IMR-90 (cell line): Measurements from ENCODE around the gene NRARP. TPM values are rescaled to one million over a fixed set of nuclear protein-coding genes. Genes with fewer than 3 reads are reported as not detected.

Experiments used
- ATAC-seq: fragments of 200-7000 bp; cut with Tn5 transposase; 2 replicates; pipeline ENCODE4 v1.9.1; 2020; ENCODE audit warnings: low read depth, mild to moderate bottlenecking, moderate library complexity
- BruUV-seq: library from RNA; stranded (reverse); fragments of 400-500 nt; replicated peaks from 2 replicates; lab custom pipeline; 2021; lab: Mats Ljungman, UMichigan
- CTCF ChIA-PET: fragments of 300-600 bp; formaldehyde crosslinking; extraction: SDS; loops from one replicate; lab custom pipeline; 2021; ENCODE audit warnings: antibody characterized with exemption; lab: Yijun Ruan, JAX
- POLR2A ChIA-PET: fragments of 300-600 bp; sonication (Branson Sonifier 250); formaldehyde crosslinking; loops from one replicate; lab custom pipeline; 2022; ENCODE audit warnings: antibody characterized with exemption; ENCODE audit not compliant: unreplicated experiment; lab: Charles Lee
- DNase-seq: peaks from one replicate; pipeline ENCODE4 v3.0.0; 2013
- H2AFZ ChIP-seq: replicated peaks from 2 replicates; pipeline ENCODE3; 2013; ENCODE audit warnings: low read length, mild to moderate bottlenecking; ENCODE audit not compliant: poor library complexity
- H2AK5ac ChIP-seq: 2 replicates; pipeline ENCODE4 v1.6.1; 2013; ENCODE audit warnings: low read depth, low read length, inconsistent platforms
- H2AK9ac ChIP-seq: replicated peaks from 2 replicates; pipeline ENCODE3; 2013; ENCODE audit warnings: mild to moderate bottlenecking, low read depth, low read length, moderate library complexity; ENCODE audit not compliant: poor library complexity
- H2BK120ac ChIP-seq: 2 replicates; pipeline ENCODE4 v1.6.1; 2013; ENCODE audit warnings: low read depth, low read length, inconsistent platforms
- H2BK15ac ChIP-seq: 3 replicates; pipeline ENCODE4 v1.6.1; 2013; ENCODE audit warnings: low read depth, low read length, inconsistent platforms
- H2BK20ac ChIP-seq: 2 replicates; pipeline ENCODE4 v1.6.1; 2013; ENCODE audit warnings: low read depth, mild to moderate bottlenecking, inconsistent platforms, low read length, moderate library complexity
- H2BK5ac ChIP-seq: 2 replicates; pipeline ENCODE4 v1.6.1; 2013; ENCODE audit warnings: mild to moderate bottlenecking, low read depth, low read length, inconsistent platforms; ENCODE audit not compliant: poor library complexity, severe bottlenecking
- H3K14ac ChIP-seq: replicated peaks from 2 replicates; pipeline ENCODE4 v1.6.1; 2013; ENCODE audit warnings: low read depth, low read length, inconsistent platforms
- H3K18ac ChIP-seq: 2 replicates; pipeline ENCODE4 v1.6.1; 2013; ENCODE audit warnings: low read depth, low read length, control low read depth
- H3K23ac ChIP-seq: 2 replicates; pipeline ENCODE4 v1.6.1; 2013; ENCODE audit warnings: low read depth, low read length, inconsistent platforms
- H3K27ac ChIP-seq: 2 replicates; pipeline ENCODE4 v1.5.1; 2013; ENCODE audit warnings: mild to moderate bottlenecking, control low read depth, low read length; ENCODE audit not compliant: insufficient read depth
- H3K27me3 ChIP-seq: 2 replicates; pipeline ENCODE4 v1.6.1; 2013; ENCODE audit warnings: low read length; ENCODE audit not compliant: control insufficient read depth, insufficient read depth
- H3K36me3 ChIP-seq: 2 replicates; pipeline ENCODE4 v1.6.1; 2013; ENCODE audit warnings: low read length, mixed read lengths; ENCODE audit not compliant: control insufficient read depth, insufficient read depth
- H3K4ac ChIP-seq: 2 replicates; pipeline ENCODE4 v1.6.1; 2013; ENCODE audit warnings: low read depth, low read length, inconsistent platforms
- H3K4me1 ChIP-seq: 2 replicates; pipeline ENCODE4 v1.6.1; 2013; ENCODE audit warnings: low read length, mixed read lengths; ENCODE audit not compliant: control insufficient read depth, insufficient read depth
- H3K4me2 ChIP-seq: 2 replicates; pipeline ENCODE4 v1.6.1; 2013; ENCODE audit warnings: low read depth, mild to moderate bottlenecking, control low read depth, low read length, moderate library complexity
- H3K4me3 ChIP-seq: 2 replicates; pipeline ENCODE4 v1.5.1; 2013; ENCODE audit warnings: low read depth, mild to moderate bottlenecking, control low read depth, low read length, moderate library complexity; ENCODE audit not compliant: insufficient read depth
- H3K56ac ChIP-seq: 2 replicates; pipeline ENCODE4 v1.6.1; 2013; ENCODE audit warnings: low read length, inconsistent platforms; ENCODE audit not compliant: insufficient read depth; ENCODE audit errors: extremely low read depth
- H3K79me1 ChIP-seq, 2 experiments: 2 replicates each; pipeline ENCODE4 v1.6.1; 2013; ENCODE audit warnings: low read length in 2 of 2, inconsistent platforms in 1 of 2, low read depth in 1 of 2
- H3K9ac ChIP-seq: 2 replicates; pipeline ENCODE4 v1.6.1; 2013; ENCODE audit warnings: low read depth, low read length, control low read depth
- H3K9me1 ChIP-seq: 2 replicates; pipeline ENCODE4 v1.6.1; 2013; ENCODE audit warnings: low read length, inconsistent platforms; ENCODE audit not compliant: insufficient read depth
- H3K9me3 ChIP-seq: 2 replicates; pipeline ENCODE4 v1.6.1; 2013; ENCODE audit warnings: low read length; ENCODE audit not compliant: control insufficient read depth, insufficient read depth
- H4K20me1 ChIP-seq: 2 replicates; pipeline ENCODE4 v1.6.1; 2013; ENCODE audit warnings: low read length, inconsistent platforms; ENCODE audit not compliant: insufficient read depth
- H4K5ac ChIP-seq: 2 replicates; pipeline ENCODE4 v1.6.1; 2013; ENCODE audit warnings: mild to moderate bottlenecking, low read depth, low read length, control low read depth
- H4K8ac ChIP-seq, 2 experiments: 2 replicates each; pipeline ENCODE4 v1.6.1; 2013; ENCODE audit warnings: low read depth in 2 of 2, low read length in 2 of 2, control low read depth in 1 of 2, inconsistent platforms in 1 of 2
- H4K91ac ChIP-seq: 2 replicates; pipeline ENCODE4 v1.6.1; 2013; ENCODE audit warnings: low read depth, low read length, inconsistent platforms; ENCODE audit not compliant: insufficient read depth
- BHLHE40 ChIP-seq: fragments of 150-350 bp; IDR thresholded peaks from 2 replicates; pipeline ENCODE4 v1.6.1; 2016; ENCODE audit warnings: mild to moderate bottlenecking, low read depth, low read length
- CEBPB ChIP-seq: IDR thresholded peaks from 2 replicates; pipeline ENCODE4 v1.6.1; 2012; ENCODE audit warnings: low read depth, low read length, improper control_type of control experiment
- CHD1 ChIP-seq: IDR thresholded peaks from 2 replicates; pipeline ENCODE4 v1.6.1; 2012; ENCODE audit warnings: low read depth, low read length, improper control_type of control experiment
- FOS ChIP-seq: fragments of 150-350 bp; IDR thresholded peaks from 2 replicates; pipeline ENCODE4 v1.6.1; 2016; ENCODE audit warnings: low read depth, low read length
- MAFK ChIP-seq: IDR thresholded peaks from 2 replicates; pipeline ENCODE4 v1.6.1; 2012; ENCODE audit warnings: low read depth, low read length, improper control_type of control experiment
- MAZ ChIP-seq: IDR thresholded peaks from 2 replicates; pipeline ENCODE4 v1.6.1; 2012; ENCODE audit warnings: low read depth, mild to moderate bottlenecking, low read length, improper control_type of control experiment, moderate library complexity, borderline replicate concordance
- MXI1 ChIP-seq: IDR thresholded peaks from 2 replicates; pipeline ENCODE4 v1.6.1; 2012; ENCODE audit warnings: low read depth, mild to moderate bottlenecking, low read length, moderate library complexity, borderline replicate concordance
- NFE2L2 ChIP-seq: fragments of 150-350 bp; IDR thresholded peaks from 2 replicates; pipeline ENCODE4 v1.6.1; 2016; ENCODE audit warnings: low read depth, mild to moderate bottlenecking, low read length
- POLR2A ChIP-seq: IDR thresholded peaks from 2 replicates; pipeline ENCODE4 v1.6.1; 2012; ENCODE audit warnings: mild to moderate bottlenecking, low read depth, low read length
- RAD21 ChIP-seq: IDR thresholded peaks from 2 replicates; pipeline ENCODE4 v1.6.1; 2012; ENCODE audit warnings: low read length, improper control_type of control experiment
- RCOR1 ChIP-seq: IDR thresholded peaks from 2 replicates; pipeline ENCODE4 v1.6.1; 2012; ENCODE audit warnings: mild to moderate bottlenecking, low read length, improper control_type of control experiment; ENCODE audit not compliant: insufficient replicate concordance
- RFX5 ChIP-seq: IDR thresholded peaks from 2 replicates; pipeline ENCODE4 v1.8.0; 2012; ENCODE audit warnings: low read depth, mild to moderate bottlenecking, low read length, moderate library complexity
- SMC3 ChIP-seq: fragments of 150-350 bp; IDR thresholded peaks from 2 replicates; pipeline ENCODE4 v1.6.1; 2016; ENCODE audit warnings: low read depth, mild to moderate bottlenecking, antibody characterized with exemption, low read length, moderate library complexity
- WGBS, 2 experiments: methylation state at CpG; one replicate each; pipeline versions ENCODE4 v1.1.5 to v1.1.7; 2013; ENCODE audit warnings: missing lambda C conversion rate in 2 of 2; ENCODE audit not compliant: insufficient read length in 1 of 2; ENCODE audit errors: extremely low coverage in 2 of 2; 5-methylcytosine and 5-hydroxymethylcytosine counted together
- dilution Hi-C: fragments of 300-500 bp; cut with HindIII; formaldehyde crosslinking; loops from one replicate; pipeline ENCODE4 v1.14.3; 2018; ENCODE audit warnings: low sequenced_read_pairs; ENCODE audit not compliant: unreplicated experiment
- in situ Hi-C: fragments of 300-500 bp; cut with MboI; formaldehyde crosslinking; loops from 3 replicates; pipeline ENCODE4 v1.14.3; 2019; ENCODE audit warnings: low sequenced_read_pairs, inconsistent platforms, mixed read lengths
- intact Hi-C: fragments of 100-400 bp; cut with micrococcal nuclease; formaldehyde crosslinking; loops from 2 replicates; pipeline ENCODE4 v1.10.0; 2022
- polyA plus RNA-seq, 3 experiments: library from polyadenylated mRNA; depleted of rRNA; stranded (reverse); fragments of >200 nt; gene quantifications; 2 replicates each; pipeline ENCODE4 v1.2.3, GENCODE V29; 2012; ENCODE audit warnings: low replicate concordance in 1 of 3
- total RNA-seq: library from RNA; depleted of rRNA; stranded (reverse); fragments of >200 nt; gene quantifications from 2 replicates; pipeline ENCODE4 v1.2.3, GENCODE V29; 2012
- TF ChIP-seq, protein P1 (sequence below): fragments of 150-350 bp; IDR thresholded peaks from 2 replicates; pipeline ENCODE4 v1.6.1; 2017; ENCODE audit warnings: mild to moderate bottlenecking, antibody characterized with exemption, low read length, low read depth
- TF ChIP-seq, protein P2 (sequence below): conservative IDR thresholded peaks from 2 replicates; pipeline ENCODE4 v1.5.1; 2012; ENCODE audit warnings: mild to moderate bottlenecking, low read depth, low read length, improper control_type of control experiment
- TF ChIP-seq, protein P3 (sequence below): fragments of 150-350 bp; IDR thresholded peaks from 2 replicates; pipeline ENCODE4 v1.6.1; 2016; ENCODE audit warnings: low read depth, mild to moderate bottlenecking, low read length, moderate library complexity, borderline replicate concordance

NRARP gene
- total and polyA plus RNA-seq, 2 of the 4 experiments (the other 2 are of a cell fraction): 0.15 TPM; not detected in 1

DNA sequence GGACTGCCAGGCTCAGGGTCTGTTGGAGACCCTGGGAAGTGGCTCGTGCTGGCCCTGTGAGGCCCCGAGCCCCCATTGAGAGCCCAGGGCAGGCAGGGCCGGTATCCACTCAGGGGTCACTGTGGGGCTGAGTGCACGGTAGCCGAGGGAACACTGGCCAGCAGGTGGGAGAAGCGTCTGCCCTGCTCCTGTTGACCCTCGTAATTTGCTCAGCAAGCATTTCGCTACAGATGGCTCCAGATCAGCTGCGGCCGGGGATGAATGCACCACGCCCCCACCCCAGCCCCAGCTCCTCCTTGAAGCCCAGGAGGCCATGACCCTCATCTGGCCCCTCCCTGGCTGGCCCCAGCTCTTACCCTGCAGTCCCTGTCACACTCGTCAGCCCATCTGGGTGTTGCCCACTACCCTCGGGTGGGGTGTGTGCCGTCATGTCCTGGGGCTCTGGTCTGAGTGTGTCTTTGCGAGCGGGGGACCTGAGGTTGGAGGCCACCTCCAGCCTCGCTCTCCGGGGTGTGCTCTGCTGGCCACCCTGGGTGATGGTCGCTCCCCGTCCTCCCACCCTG, 6.1 kb upstream of the NRARP start:
- Histone ChIP-seq H3K4me2 (no peak overlapping the region), H2AK5ac (no peak overlapping the region), H2BK15ac (no peak overlapping the region), H4K5ac (no peak overlapping the region), H3K4me3 (no peak overlapping the region), H3K27ac (no peak overlapping the region), H3K4me1 (no peaks in the 10 kb centered on the region; the same call in 1 of the 2 replicates), H2BK120ac (no peak overlapping the region), H3K56ac (no peak overlapping the region), H2AFZ (no peak overlapping the region), H3K18ac (no peak overlapping the region), H3K36me3 (no peaks in the 10 kb centered on the region), H4K20me1 (no peaks in the 10 kb centered on the region), H3K23ac (no peak overlapping the region), H3K9ac (no peak overlapping the region), H4K91ac (no peak overlapping the region), H2BK5ac (no peak overlapping the region), H3K9me1 (no peaks in the 10 kb centered on the region), H3K4ac (no peak overlapping the region), H3K14ac (no peak overlapping the region), H2AK9ac (no peak overlapping the region), H3K79me1 (no peaks in the 10 kb centered on the region), H3K27me3 (peaks cover 6% of the 10 kb centered on the region; the same call in 1 of the 2 replicates), H2BK20ac (no peak overlapping the region), H4K8ac (no peak overlapping the region), H3K9me3 (no peaks in the 10 kb centered on the region)
- in situ Hi-C loops (no loop called here), dilution Hi-C loops (no loop called here), intact Hi-C loops (no loop called here)
- WGBS, 2 experiments: 62% methylated on average over 7 of the region's 20 CpGs; no CpG with 5 or more reads in 1 of the 2 experiments
- ChIA-PET POLR2A (no interaction called here), CTCF (no interaction called here)
- no peak for ATAC-seq
- DNase-seq: no peak
- no TSS peak for BruUV-seq
- TF ChIP-seq RCOR1 (no peak), NFE2L2 (no peak), MAZ (no peak), RFX5 (no peak), MAFK (no peak), CHD1 (no peak), POLR2A (no peak), SMC3 (no peak), MXI1 (no peak), RAD21 (no peak), CEBPB (no peak), FOS (no peak), BHLHE40 (no peak)
- TF ChIP-seq, protein P1, sequence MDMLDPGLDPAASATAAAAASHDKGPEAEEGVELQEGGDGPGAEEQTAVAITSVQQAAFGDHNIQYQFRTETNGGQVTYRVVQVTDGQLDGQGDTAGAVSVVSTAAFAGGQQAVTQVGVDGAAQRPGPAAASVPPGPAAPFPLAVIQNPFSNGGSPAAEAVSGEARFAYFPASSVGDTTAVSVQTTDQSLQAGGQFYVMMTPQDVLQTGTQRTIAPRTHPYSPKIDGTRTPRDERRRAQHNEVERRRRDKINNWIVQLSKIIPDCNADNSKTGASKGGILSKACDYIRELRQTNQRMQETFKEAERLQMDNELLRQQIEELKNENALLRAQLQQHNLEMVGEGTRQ: no peak
- TF ChIP-seq, protein P2, sequence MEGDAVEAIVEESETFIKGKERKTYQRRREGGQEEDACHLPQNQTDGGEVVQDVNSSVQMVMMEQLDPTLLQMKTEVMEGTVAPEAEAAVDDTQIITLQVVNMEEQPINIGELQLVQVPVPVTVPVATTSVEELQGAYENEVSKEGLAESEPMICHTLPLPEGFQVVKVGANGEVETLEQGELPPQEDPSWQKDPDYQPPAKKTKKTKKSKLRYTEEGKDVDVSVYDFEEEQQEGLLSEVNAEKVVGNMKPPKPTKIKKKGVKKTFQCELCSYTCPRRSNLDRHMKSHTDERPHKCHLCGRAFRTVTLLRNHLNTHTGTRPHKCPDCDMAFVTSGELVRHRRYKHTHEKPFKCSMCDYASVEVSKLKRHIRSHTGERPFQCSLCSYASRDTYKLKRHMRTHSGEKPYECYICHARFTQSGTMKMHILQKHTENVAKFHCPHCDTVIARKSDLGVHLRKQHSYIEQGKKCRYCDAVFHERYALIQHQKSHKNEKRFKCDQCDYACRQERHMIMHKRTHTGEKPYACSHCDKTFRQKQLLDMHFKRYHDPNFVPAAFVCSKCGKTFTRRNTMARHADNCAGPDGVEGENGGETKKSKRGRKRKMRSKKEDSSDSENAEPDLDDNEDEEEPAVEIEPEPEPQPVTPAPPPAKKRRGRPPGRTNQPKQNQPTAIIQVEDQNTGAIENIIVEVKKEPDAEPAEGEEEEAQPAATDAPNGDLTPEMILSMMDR: no peak
- TF ChIP-seq, protein P3, sequence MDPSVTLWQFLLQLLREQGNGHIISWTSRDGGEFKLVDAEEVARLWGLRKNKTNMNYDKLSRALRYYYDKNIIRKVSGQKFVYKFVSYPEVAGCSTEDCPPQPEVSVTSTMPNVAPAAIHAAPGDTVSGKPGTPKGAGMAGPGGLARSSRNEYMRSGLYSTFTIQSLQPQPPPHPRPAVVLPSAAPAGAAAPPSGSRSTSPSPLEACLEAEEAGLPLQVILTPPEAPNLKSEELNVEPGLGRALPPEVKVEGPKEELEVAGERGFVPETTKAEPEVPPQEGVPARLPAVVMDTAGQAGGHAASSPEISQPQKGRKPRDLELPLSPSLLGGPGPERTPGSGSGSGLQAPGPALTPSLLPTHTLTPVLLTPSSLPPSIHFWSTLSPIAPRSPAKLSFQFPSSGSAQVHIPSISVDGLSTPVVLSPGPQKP: no peak
